Astrocyte (in vitro differentiated cells and primary cell): Measurements from ENCODE around the gene LZTR1.

Experiments
- CTCF ChIP-seq: IDR thresholded peaks from 2 replicates; pipeline ENCODE4 v1.5.1; 2011; ENCODE audit warnings: low read depth, mild to moderate bottlenecking, inconsistent platforms, low read length, moderate library complexity; ENCODE audit not compliant: insufficient read depth
- EZH2 ChIP-seq: IDR thresholded peaks from 2 replicates; pipeline ENCODE4 v1.6.1; 2012; ENCODE audit warnings: mild to moderate bottlenecking, low read length, inconsistent platforms; ENCODE audit not compliant: insufficient read depth

- TF ChIP-seq CTCF (no peak), EZH2 (no peak)
Observed at GRCh38 chr22:20997536-20998257, 15.6 kb downstream of the LZTR1 start.
